SK-N-SH (cell line): ENCODE measurements around the gene PDE9A. TPM values are rescaled to one million over a fixed set of nuclear protein-coding genes. Genes with fewer than 3 reads are reported as not detected.

ENCODE experiments used
- CTCF ChIA-PET: fragments of 300-600, 350-600 bp; formaldehyde crosslinking; extraction: SDS; loops from one replicate; lab custom pipeline; 2021; lab: Yijun Ruan, JAX
- POLR2A ChIA-PET: fragments of 350-600 bp; sonication (Branson Sonifier 250); formaldehyde crosslinking; extraction: SDS; loops from one replicate; lab custom pipeline; 2020; ENCODE audit warnings: antibody characterized with exemption, inconsistent platforms; lab: Yijun Ruan, JAX
- DNase-seq: peaks from one replicate; pipeline ENCODE4 v3.0.0; 2012
- H2AFZ ChIP-seq: fragments of 200-600 bp; sonication (generic); 2 replicates; pipeline ENCODE4 v1.8.1; 2016; ENCODE audit warnings: antibody characterized with exemption, mild to moderate bottlenecking, low read depth
- H3F3A ChIP-seq: fragments of 200-600 bp; sonication (generic); replicated peaks from 2 replicates; pipeline ENCODE3; 2016; ENCODE audit warnings: antibody characterized with exemption, mild to moderate bottlenecking; ENCODE audit not compliant: insufficient read depth
- H3K27ac ChIP-seq, 2 experiments: fragments of 200-500 bp in 1 of 2; fragments of 200-600 bp in 1 of 2; sonication (Bioruptor generic) in 1 of 2; sonication (generic), shearing (Covaris generic) in 1 of 2; 2 replicates each; pipeline versions ENCODE4 v1.5.1 to v1.6.1; 2014 to 2016; ENCODE audit warnings: low read depth in 2 of 2, inconsistent platforms in 1 of 2, low read length in 1 of 2, mild to moderate bottlenecking in 1 of 2, mixed read lengths in 1 of 2
- H3K27me3 ChIP-seq: fragments of 200-600 bp; sonication (generic), shearing (Covaris generic); 2 replicates; pipeline ENCODE4 v1.6.1; 2016; ENCODE audit warnings: mixed run types; ENCODE audit not compliant: insufficient read depth
- H3K36me3 ChIP-seq, 2 experiments: fragments of 200-500 bp in 1 of 2; fragments of 200-600 bp in 1 of 2; sonication (Bioruptor generic) in 1 of 2; sonication (generic) in 1 of 2; replicated peaks in 1 of 2; 2 replicates each; pipeline versions ENCODE3 to v1.5.1; 2014 to 2016; ENCODE audit warnings: low read length in 1 of 2, mild to moderate bottlenecking in 1 of 2; ENCODE audit not compliant: insufficient read depth in 2 of 2, control insufficient read depth in 1 of 2
- H3K4me1 ChIP-seq, 2 experiments: fragments of 200-500 bp in 1 of 2; fragments of 200-600 bp in 1 of 2; sonication (Bioruptor generic) in 1 of 2; sonication (generic), shearing (Covaris generic) in 1 of 2; 2 replicates each; pipeline versions ENCODE4 v1.5.1 to v1.6.1; 2014 to 2016; ENCODE audit warnings: low read depth in 1 of 2, low read length in 1 of 2, mixed run types in 1 of 2; ENCODE audit not compliant: insufficient read depth in 2 of 2, control insufficient read depth in 1 of 2
- H3K4me2 ChIP-seq: fragments of 200-600 bp; sonication (generic), shearing (Covaris generic); 2 replicates; pipeline ENCODE4 v1.6.1; 2017; ENCODE audit warnings: mixed run types
- H3K4me3 ChIP-seq, 2 experiments: fragments of 200-500 bp in 1 of 2; fragments of 200-600 bp in 1 of 2; sonication (Bioruptor generic) in 1 of 2; sonication (generic), shearing (Covaris generic) in 1 of 2; 2 replicates each; pipeline versions ENCODE4 v1.5.1 to v1.8.1; 2014 to 2016; ENCODE audit warnings: low read depth in 2 of 2, inconsistent platforms in 1 of 2, low read length in 1 of 2, mild to moderate bottlenecking in 1 of 2, mixed read lengths in 1 of 2, moderate library complexity in 1 of 2
- H3K79me2 ChIP-seq: fragments of 200-600 bp; sonication (generic); 2 replicates; pipeline ENCODE4 v1.8.1; 2017; ENCODE audit warnings: mild to moderate bottlenecking; ENCODE audit not compliant: insufficient read depth
- H3K9ac ChIP-seq: fragments of 200-600 bp; sonication (generic); 2 replicates; pipeline ENCODE4 v1.6.1; 2017; ENCODE audit warnings: mixed run types
- H3K9me2 ChIP-seq: fragments of 200-600 bp; sonication (generic); 2 replicates; pipeline ENCODE4 v1.6.1; 2017; ENCODE audit warnings: mixed run types
- H3K9me3 ChIP-seq: fragments of 200-600 bp; sonication (generic); 2 replicates; pipeline ENCODE4 v1.6.1; 2017; ENCODE audit warnings: mixed run types, mild to moderate bottlenecking, moderate library complexity
- H4K20me1 ChIP-seq: fragments of 200-600 bp; sonication (generic); 2 replicates; pipeline ENCODE4 v1.6.1; 2017; ENCODE audit warnings: mild to moderate bottlenecking, mixed run types; ENCODE audit not compliant: insufficient read depth
- CHD2 ChIP-seq: fragments of 150-350 bp; IDR thresholded peaks from 2 replicates; pipeline ENCODE4 v1.6.1; 2018; ENCODE audit warnings: low read length; ENCODE audit not compliant: partially characterized antibody
- CTCF ChIP-seq: fragments of 200-600 bp; sonication (generic); IDR thresholded peaks from 2 replicates; pipeline ENCODE4 v1.6.1; 2017; ENCODE audit warnings: antibody characterized with exemption, mild to moderate bottlenecking, moderate library complexity
- EP300 ChIP-seq, 2 experiments: IDR thresholded peaks; 2 replicates each; pipeline versions ENCODE4 v1.4.0 to v1.6.1; 2012; ENCODE audit warnings: borderline replicate concordance in 1 of 2, low read depth in 1 of 2, low read length in 1 of 2
- EZH2phosphoT487 ChIP-seq: fragments of 200-600 bp; sonication (generic); IDR thresholded peaks from 2 replicates; pipeline ENCODE4 v1.6.1; 2017; ENCODE audit warnings: low read depth, mixed run types, mild to moderate bottlenecking, antibody characterized with exemption, moderate library complexity, borderline replicate concordance
- FOXJ3 ChIP-seq: sonication (generic); formaldehyde crosslinking; IDR thresholded peaks from 2 replicates; pipeline ENCODE4 v1.5.1; 2020; ENCODE audit warnings: mild to moderate bottlenecking, missing genetic modification reagents
- FOXM1 ChIP-seq: IDR thresholded peaks from 2 replicates; pipeline ENCODE4 v1.4.0; 2012; ENCODE audit warnings: low read depth, mild to moderate bottlenecking
- GATA2 ChIP-seq: sonication (generic); formaldehyde crosslinking; IDR thresholded peaks from 2 replicates; pipeline ENCODE4 v1.5.0; 2020; ENCODE audit warnings: mild to moderate bottlenecking, missing genetic modification reagents
- JUND ChIP-seq: IDR thresholded peaks from 2 replicates; pipeline ENCODE4 v1.4.0; 2012
- MAX ChIP-seq: IDR thresholded peaks from 2 replicates; pipeline ENCODE4 v1.4.0; 2012; ENCODE audit warnings: low read depth
- MEF2A ChIP-seq: IDR thresholded peaks from 2 replicates; pipeline ENCODE4 v1.4.0; 2012; ENCODE audit warnings: low read depth, borderline replicate concordance
- MXI1 ChIP-seq: IDR thresholded peaks from 2 replicates; pipeline ENCODE4 v1.6.1; 2012; ENCODE audit warnings: mild to moderate bottlenecking, low read depth, low read length, improper control_type of control experiment
- POLR2AphosphoS5 ChIP-seq: IDR thresholded peaks from 2 replicates; pipeline ENCODE4 v1.6.1; 2012; ENCODE audit warnings: low read depth, low read length
- RAD21 ChIP-seq: IDR thresholded peaks from 2 replicates; pipeline ENCODE4 v1.6.1; 2012; ENCODE audit warnings: mild to moderate bottlenecking, low read length
- RCOR1 ChIP-seq: fragments of 150-350 bp; IDR thresholded peaks from 2 replicates; pipeline ENCODE4 v1.6.1; 2017; ENCODE audit warnings: antibody characterized with exemption, low read length
- REST ChIP-seq: IDR thresholded peaks from 2 replicates; pipeline ENCODE4 v1.6.1; 2012; ENCODE audit warnings: mild to moderate bottlenecking, low read depth, low read length, moderate library complexity
- SMC3 ChIP-seq: IDR thresholded peaks from 2 replicates; pipeline ENCODE4 v1.6.1; 2012; ENCODE audit warnings: low read depth, low read length, improper control_type of control experiment
- TAF1 ChIP-seq: IDR thresholded peaks from 2 replicates; pipeline ENCODE4 v1.6.1; 2012; ENCODE audit warnings: low read depth, mild to moderate bottlenecking, low read length, moderate library complexity, borderline replicate concordance
- TCF12 ChIP-seq: IDR thresholded peaks from 2 replicates; pipeline ENCODE4 v1.4.0; 2012
- USF2 ChIP-seq: fragments of 150-350 bp; IDR thresholded peaks from 2 replicates; pipeline ENCODE4 v1.6.1; 2017; ENCODE audit warnings: antibody characterized with exemption, low read length, low read depth, borderline replicate concordance
- YY1 ChIP-seq: IDR thresholded peaks from 2 replicates; pipeline ENCODE4 v1.4.0; 2012; ENCODE audit warnings: low read depth, mild to moderate bottlenecking
- WGBS: methylation state at CpG from one replicate; pipeline ENCODE4 v1.1.6; 2017; ENCODE audit warnings: low lambda C conversion rate; 5-methylcytosine and 5-hydroxymethylcytosine counted together
- polyA plus RNA-seq, 3 experiments: library from polyadenylated mRNA; depleted of rRNA; stranded (reverse); fragments of >200 nt; gene quantifications; 2 replicates each; pipeline ENCODE4 v1.2.3, GENCODE V29; 2012

Gene PDE9A
- polyA plus RNA-seq, 1 of the 3 experiments (the other 2 are of a cell fraction) = 0.28 TPM

GRCh38 chr21:42753804-42754203, 100.4 kb downstream of the PDE9A start (continued):
- no peak for TF ChIP-seq RCOR1
- no peak for TF ChIP-seq EZH2phosphoT487
- TF ChIP-seq USF2 = no peak
- TF ChIP-seq FOXJ3 = no peak
- TF ChIP-seq GATA2 (CRISPR knock-in tag) = no peak

- WGBS = 62% methylated on average over 7 of the region's 14 CpGs
- Histone ChIP-seq H3K79me2 (no peaks in the 10 kb centered on the region), H3K27me3 (no peaks in the 10 kb centered on the region), H4K20me1 (no peaks in the 10 kb centered on the region), H3K4me2 (no peak overlapping the region), H3K4me3 (no peak overlapping the region), H2AFZ (no peak overlapping the region), H3K9me3 (no peaks in the 10 kb centered on the region), H3K9me2 (no peaks in the 10 kb centered on the region), H3F3A (no peaks in the 10 kb centered on the region), H3K9ac (no peak overlapping the region), H3K27ac (no peak overlapping the region), H3K36me3 (no peaks in the 10 kb centered on the region), H3K4me1 (no peaks in the 10 kb centered on the region)
- DNase-seq = no peak
- TF ChIP-seq CHD2 = no peak
- no peak for TF ChIP-seq TCF12
- TF ChIP-seq EZH2phosphoT487 = no peak
- TF ChIP-seq TAF1 = no peak
- no peak for TF ChIP-seq EP300 (IDR thresholded peaks at IDR 0.05; ENCODE audit: borderline replicate concordance in 1 of 2, low read depth in 1 of 2, low read length in 1 of 2)
- no peak for TF ChIP-seq RAD21
- TF ChIP-seq YY1 = no peak
- TF ChIP-seq FOXJ3 = no peak
- TF ChIP-seq GATA2 (CRISPR knock-in tag) = no peak
- no peak for TF ChIP-seq FOXM1
- no peak for TF ChIP-seq POLR2AphosphoS5
- TF ChIP-seq SMC3 = no peak
- TF ChIP-seq MEF2A = no peak
- no peak for TF ChIP-seq JUND
- no peak for TF ChIP-seq REST
- no peak for TF ChIP-seq MAX
- TF ChIP-seq RCOR1 = no peak
- TF ChIP-seq CTCF = no peak
- no peak for TF ChIP-seq MXI1
- ChIA-PET CTCF (interaction anchor here (0.6 to 1.2 kb wide), 3 partner anchors 27 to 63 kb away, joined by 3 read pairs; no protein-coding TSS in a partner anchor), POLR2A (no interaction called here)
Measured at GRCh38 chr21:42754270-42754933, 101.0 kb downstream of the PDE9A start.
